PC-3 (cell line): ENCODE measurements around the gene RIMBP2.

ENCODE experiments used
- CTCF ChIP-seq: fragments of 300-600 bp; sonication (generic); conservative IDR thresholded peaks from 2 replicates; pipeline ENCODE4 v1.5.1; 2017; ENCODE audit warnings: antibody characterized with exemption, low read depth, mild to moderate bottlenecking, low read length
- EZH2 ChIP-seq: fragments of 300-600 bp; sonication (generic); IDR thresholded peaks from one replicate; pipeline ENCODE4 v1.6.1; 2017; ENCODE audit warnings: antibody characterized with exemption, mild to moderate bottlenecking, low read length; ENCODE audit not compliant: unreplicated experiment
- EZH2phosphoT487 ChIP-seq: fragments of 300-600 bp; sonication (generic); IDR thresholded peaks from 2 replicates; pipeline ENCODE4 v1.6.1; 2018; ENCODE audit warnings: mild to moderate bottlenecking, antibody characterized with exemption, low read length, borderline replicate concordance

GRCh38 chr12:130668286-130669204, 47.6 kb downstream of the RIMBP2 start:
- TF ChIP-seq CTCF: no peak
- TF ChIP-seq EZH2phosphoT487: no peak
- no peak for TF ChIP-seq EZH2
